CMK (cell line): Measurements from ENCODE around the gene MYO15A.
A peak's percentile ranks its signal among the peaks of the same experiment; 100 is the strongest.

Source experiments
- DNase-seq: peaks from one replicate; pipeline ENCODE4 v3.0.0-alpha.2; 2010; ENCODE audit warnings: low read depth

Gene MYO15A

GRCh38 chr17:18159551-18160120 is 51.1 kb downstream of the MYO15A start:
- DNase-seq = no peak

GRCh38 chr17:18160128-18160856 is 51.7 kb downstream of the MYO15A start:
- DNase-seq = no peak

GRCh38 chr17:18161207-18162145 is 52.9 kb downstream of the MYO15A start:
- no peak for DNase-seq

- no peak for DNase-seq
Measured at GRCh38 chr17:18163547-18163946, 55.0 kb downstream of the MYO15A start.

- DNase-seq = no peak
Measured at GRCh38 chr17:18166894-18167293, 58.3 kb downstream of the MYO15A start.

- no peak for DNase-seq
Measured at GRCh38 chr17:18167421-18167820, 58.9 kb downstream of the MYO15A start.

GRCh38 chr17:18172531-18173278 is 64.1 kb downstream of the MYO15A start:
- no peak for DNase-seq

- DNase-seq = no peak
Measured at GRCh38 chr17:18173740-18174139, 65.2 kb downstream of the MYO15A start.

GRCh38 chr17:18176176-18176575 is 67.6 kb downstream of the MYO15A start:
- no peak for DNase-seq

GRCh38 chr17:18177133-18177532 is 68.6 kb downstream of the MYO15A start:
- DNase-seq = no peak

- no peak for DNase-seq
Measured at GRCh38 chr17:18177722-18178121, 69.2 kb downstream of the MYO15A start.

- DNase-seq = no peak
Measured at GRCh38 chr17:18179196-18179595, 70.6 kb downstream of the MYO15A start.

- no peak for DNase-seq
Measured at GRCh38 chr17:18179804-18180203, 71.2 kb downstream of the MYO15A start.

- DNase-seq = no peak
Measured at GRCh38 chr17:18181358-18181757, 72.8 kb downstream of the MYO15A start.

- DNase-seq = no peak
Measured at GRCh38 chr17:18182110-18182977, 73.8 kb downstream of the MYO15A start.

- no peak for DNase-seq
Measured at GRCh38 chr17:18182978-18183333, 74.4 kb downstream of the MYO15A start.

GRCh38 chr17:18183334-18184142 is 75.0 kb downstream of the MYO15A start, which contains the start of gene ALKBH5:
Gene ALKBH5 (plus strand): TSS chr17:18183828. CDS start chr17:18184244, 416 bp downstream.
- DNase-seq = peak; percentile 97

GRCh38 chr17:18184143-18185031 is 75.8 kb downstream of the MYO15A start:
- DNase-seq = no peak

GRCh38 chr17:18185391-18185790 is 76.8 kb downstream of the MYO15A start:
- no peak for DNase-seq
